Uterus (tissue), 4 donors: ENCODE results near the gene GNG4. TPM values are rescaled to one million over a fixed set of nuclear protein-coding genes. Genes with fewer than 3 reads are reported as not detected.
"Not testable (repeated sequence)": the region's sequence is repeated elsewhere in the genome, so short reads cannot be mapped to it uniquely, and the experiment has no call there.

ENCODE experiments used
- DNase-seq, 2 donors: peaks; one replicate each; pipeline ENCODE4 v3.0.0-alpha.2; 2019 to 2020
- H3K27ac ChIP-seq, 2 donors: fragments of 200-600 bp; sonication (generic); 1 replicate in 1 of 2; 2 replicates in 1 of 2; pipeline ENCODE4 v1.5.1; 2016 to 2018
- H3K27me3 ChIP-seq, 2 donors: fragments of 200-600 bp; sonication (generic); one replicate each; pipeline ENCODE4 v1.5.1; 2018 to 2019; ENCODE audit warnings: control low read depth in 1 of 2
- H3K36me3 ChIP-seq, 2 donors: fragments of 200-600 bp; sonication (generic); one replicate each; pipeline ENCODE4 v1.5.1; 2019; ENCODE audit warnings: control low read depth in 1 of 2
- H3K4me1 ChIP-seq, 2 donors: fragments of 200-600 bp; sonication (generic); one replicate each; pipeline ENCODE4 v1.5.1; 2018 to 2019; ENCODE audit warnings: control low read depth in 1 of 2
- H3K4me3 ChIP-seq, 2 donors: fragments of 200-600 bp; sonication (generic); 1 replicate in 1 of 2; 2 replicates in 1 of 2; pipeline ENCODE4 v1.5.1; 2018 to 2019; ENCODE audit warnings: mild to moderate bottlenecking in 1 of 2
- H3K9me3 ChIP-seq, 2 donors: fragments of 200-600 bp; sonication (generic); one replicate each; pipeline ENCODE4 v1.5.1; 2019; ENCODE audit warnings: control low read depth in 1 of 2
- CTCF ChIP-seq, 4 experiments: fragments of 200-600 bp in 2 of 4; fragments of 450-650 bp in 2 of 4; sonication (generic) in 2 of 4; IDR thresholded peaks; one replicate each; pipeline ENCODE4 v1.5.1; 2016 to 2019; ENCODE audit warnings: antibody characterized with exemption in 4 of 4, mild to moderate bottlenecking in 2 of 4, moderate library complexity in 1 of 4
- POLR2A ChIP-seq, 2 donors: fragments of 450-650 bp; IDR thresholded peaks; one replicate each; pipeline ENCODE4 v1.6.1; 2016; ENCODE audit warnings: antibody characterized with exemption in 2 of 2, mild to moderate bottlenecking in 1 of 2, moderate library complexity in 1 of 2
- intact Hi-C: fragments of 100-400 bp; cut with DNase I; formaldehyde crosslinking; loops from one replicate; pipeline ENCODE4 v1.15.1; 2023; ENCODE audit warnings: low total_unique reads
- total RNA-seq, 4 donors: library from RNA; depleted of rRNA in 3 of 4; stranded (reverse); fragments of >200 nt in 3 of 4; gene quantifications; one replicate each; pipeline versions ENCODE4 v1.1.0 to v1.2.4, GENCODE V29; 2014 to 2023
- donor health status: DM: yes; HTN: yes; CAD: no.

The GNG4 gene
- total RNA-seq, 4 donors from 2014 or later = 0.51 to 8.2 (median 2.3) TPM

GRCh38 chr1:235583511-235584001 lies 66.0 kb downstream of the GNG4 start:
- intact Hi-C loops = no loop called here
- Histone ChIP-seq H3K4me1 (no peaks in the 10 kb centered on the region), H3K36me3 (no peaks in the 10 kb centered on the region), H3K27me3 (no peaks in the 10 kb centered on the region), H3K4me3 (no peak overlapping the region), H3K27ac (no peak overlapping the region), H3K9me3 (no peaks in the 10 kb centered on the region)
- DNase-seq = no peak
- TF ChIP-seq CTCF (IDR thresholded peaks at IDR 0.05) = no peak
- no peak for TF ChIP-seq POLR2A (IDR thresholded peaks at IDR 0.05)

GRCh38 chr1:235582130-235582529 lies 67.5 kb downstream of the GNG4 start:
- intact Hi-C loops = no loop called here
- Histone ChIP-seq H3K36me3 (no peaks in the 10 kb centered on the region), H3K9me3 (no peaks in the 10 kb centered on the region), H3K27me3 (no peaks in the 10 kb centered on the region), H3K27ac (no peak overlapping the region), H3K4me3 (no peak overlapping the region), H3K4me1 (no peaks in the 10 kb centered on the region)
- DNase-seq = no peak
- no peak for TF ChIP-seq POLR2A (IDR thresholded peaks at IDR 0.05)
- no peak for TF ChIP-seq CTCF (IDR thresholded peaks at IDR 0.05)

- Histone ChIP-seq H3K27me3 (no peaks in the 10 kb centered on the region), H3K36me3 (no peaks in the 10 kb centered on the region), H3K9me3 (no peaks in the 10 kb centered on the region), H3K4me1 (no peaks in the 10 kb centered on the region), H3K27ac (no peak overlapping the region), H3K4me3 (no peak overlapping the region)
- intact Hi-C loops = no loop called here
- no peak for DNase-seq
- no peak for TF ChIP-seq POLR2A (IDR thresholded peaks at IDR 0.05)
- no peak for TF ChIP-seq CTCF (IDR thresholded peaks at IDR 0.05)
Measured at GRCh38 chr1:235579891-235580290, 69.7 kb downstream of the GNG4 start.

- no peaks in the 10 kb centered on the region for H3K36me3 ChIP-seq
- H3K27ac ChIP-seq = no peak overlapping the region
- no peak for DNase-seq
- no peaks in the 10 kb centered on the region for H3K9me3 ChIP-seq
- H3K4me3 ChIP-seq = no peak overlapping the region
- H3K4me1 ChIP-seq = no peaks in the 10 kb centered on the region
- TF ChIP-seq POLR2A (IDR thresholded peaks at IDR 0.05) (no peak), CTCF (IDR thresholded peaks at IDR 0.05) (no peak)
- H3K27me3 ChIP-seq = no peaks in the 10 kb centered on the region
- intact Hi-C loops = no loop called here
Measured at GRCh38 chr1:235575597-235575996, 74.0 kb downstream of the GNG4 start.

GRCh38 chr1:235573880-235574279 lies 75.7 kb downstream of the GNG4 start:
- intact Hi-C loops = no loop called here
- H3K4me1 ChIP-seq = no peaks in the 10 kb centered on the region
- DNase-seq = no peak
- H3K27me3 ChIP-seq = no peaks in the 10 kb centered on the region
- no peak overlapping the region for H3K4me3 ChIP-seq
- H3K9me3 ChIP-seq = no peaks in the 10 kb centered on the region
- no peaks in the 10 kb centered on the region for H3K36me3 ChIP-seq
- H3K27ac ChIP-seq = no peak overlapping the region
- TF ChIP-seq POLR2A (IDR thresholded peaks at IDR 0.05) = no peak
- no peak for TF ChIP-seq CTCF (IDR thresholded peaks at IDR 0.05)

GRCh38 chr1:235572971-235573370 lies 76.6 kb downstream of the GNG4 start:
- DNase-seq, H3K4me1 ChIP-seq, H3K27ac ChIP-seq, H3K4me3 ChIP-seq, H3K27me3 ChIP-seq, intact Hi-C loops, H3K9me3 ChIP-seq, H3K36me3 ChIP-seq: not testable (repeated sequence)
